Central memory CD8-positive, alpha-beta T cell (primary cell): Measurements from ENCODE around the gene ERH.
A peak's percentile ranks its signal among the peaks of the same experiment; 100 is the strongest.

ENCODE experiments used
- ATAC-seq: fragments of 150-1000 bp; cut with Tn5 transposase; replicated peaks from 2 replicates; pipeline ENCODE4 v1.10.0; 2022; ENCODE audit warnings: mild to moderate bottlenecking, moderate FRiP score, moderate number of reproducible peaks; ENCODE audit not compliant: poor library complexity, severe bottlenecking; ENCODE audit errors: extremely low read depth
- DNase-seq, 2 donors: peaks; one replicate each; pipeline ENCODE4 v3.0.0; 2021; ENCODE audit warnings: low spot score in 2 of 2
- H3K27ac Mint-ChIP-seq: one replicate; pipeline ENCODE4 v1.8.0; 2022; ENCODE audit warnings: low read depth, mild to moderate bottlenecking, moderate library complexity, mixed read lengths
- H3K27me3 Mint-ChIP-seq: one replicate; pipeline ENCODE4 v1.8.0; 2022; ENCODE audit warnings: mixed read lengths
- H3K36me3 Mint-ChIP-seq: one replicate; pipeline ENCODE4 v1.8.0; 2022; ENCODE audit warnings: mild to moderate bottlenecking, moderate library complexity, mixed read lengths; ENCODE audit not compliant: insufficient read depth
- H3K4me1 Mint-ChIP-seq: one replicate; pipeline ENCODE4 v1.8.0; 2022; ENCODE audit warnings: mixed read lengths
- H3K4me3 Mint-ChIP-seq: one replicate; pipeline ENCODE4 v1.8.0; 2022; ENCODE audit warnings: mild to moderate bottlenecking, moderate library complexity, mixed read lengths
- H3K9me3 Mint-ChIP-seq: one replicate; pipeline ENCODE4 v1.8.0; 2022; ENCODE audit warnings: mixed read lengths

ERH gene

GRCh38 chr14:69398053-69398817, at the start of gene ERH, which contains the start of gene SLC39A9:
Gene ERH (minus strand): TSS chr14:69398299. CDS start chr14:69398233, 66 bp downstream.
Gene SLC39A9 (plus strand): TSS chr14:69398692. CDS start chr14:69399370, 678 bp downstream.
- Mint-ChIP-seq H3K4me3 (peak within 1 kb of the TSS; percentile 96), H3K27ac (peak within 1 kb of the TSS; percentile 98), H3K27me3 (no peaks in the 10 kb centered on the region), H3K9me3 (no peaks in the 10 kb centered on the region), H3K4me1 (peaks cover 67% of the 10 kb centered on the region), H3K36me3 (peaks cover 51% of the 10 kb centered on the region)
- peak; percentile 91 for ATAC-seq
- DNase-seq, result peak; percentile 86 to 90

- Mint-ChIP-seq H3K36me3 (peaks cover 16% of the 10 kb centered on the region), H3K4me3 (no peak overlapping the region), H3K4me1 (no peaks in the 10 kb centered on the region), H3K27me3 (no peaks in the 10 kb centered on the region), H3K9me3 (no peaks in the 10 kb centered on the region), H3K27ac (no peak overlapping the region)
- ATAC-seq (no peak), DNase-seq (no peak)
Measured at GRCh38 chr14:69443296-69443805, 45.3 kb upstream of the ERH start.

DNA sequence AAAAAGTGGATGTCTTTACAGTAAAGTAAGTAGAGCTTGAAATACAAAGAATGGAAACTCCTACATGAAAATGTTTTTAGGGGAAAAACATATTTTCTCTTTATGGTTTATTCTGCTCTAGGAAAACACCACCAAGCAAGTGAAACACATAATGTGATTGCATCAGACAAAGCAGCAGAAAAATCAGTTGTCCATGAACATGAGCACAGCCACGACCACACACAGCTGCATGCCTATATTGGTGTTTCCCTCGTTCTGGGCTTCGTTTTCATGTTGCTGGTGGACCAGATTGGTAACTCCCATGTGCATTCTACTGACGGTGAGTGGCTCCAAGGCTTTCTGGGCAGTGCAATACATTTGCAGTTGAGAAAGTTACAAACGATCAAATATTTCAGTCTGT, 43.8 kb upstream of the ERH start:
- H3K27me3 Mint-ChIP-seq, result no peaks in the 10 kb centered on the region
- ATAC-seq (no peak), DNase-seq (no peak)
- H3K4me1 Mint-ChIP-seq, result peaks cover 5% of the 10 kb centered on the region
- H3K9me3 Mint-ChIP-seq, result no peaks in the 10 kb centered on the region
- H3K36me3 Mint-ChIP-seq, result peaks cover 13% of the 10 kb centered on the region
- H3K27ac Mint-ChIP-seq, result no peak overlapping the region
- H3K4me3 Mint-ChIP-seq, result no peak overlapping the region

GRCh38 chr14:69439521-69440270, 41.6 kb upstream of the ERH start:
- DNase-seq (no peak), ATAC-seq (no peak)
- Mint-ChIP-seq H3K4me1 (peaks cover 14% of the 10 kb centered on the region), H3K4me3 (no peak overlapping the region), H3K27ac (no peak overlapping the region), H3K36me3 (peaks cover 11% of the 10 kb centered on the region), H3K9me3 (no peaks in the 10 kb centered on the region), H3K27me3 (no peaks in the 10 kb centered on the region)

DNA sequence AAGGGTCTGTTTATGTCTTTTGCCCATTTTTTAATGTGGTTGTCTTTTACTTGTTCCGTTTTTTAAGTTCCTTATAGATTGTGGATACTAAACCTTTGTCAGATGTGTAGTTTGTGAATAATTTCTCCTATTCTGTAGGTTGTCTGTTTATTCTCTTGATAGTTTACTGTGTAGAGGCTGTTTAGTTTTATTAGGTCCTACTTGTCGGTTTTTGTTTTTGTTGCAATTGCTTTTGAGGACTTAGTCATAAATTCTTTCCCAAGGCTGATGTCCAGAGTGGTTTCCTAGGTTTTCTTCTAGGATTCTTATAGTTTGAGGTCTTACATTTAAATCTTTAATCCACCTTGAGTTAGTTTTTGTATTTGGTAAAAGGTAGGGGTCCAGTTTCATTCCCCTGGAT, 34.3 kb upstream of the ERH start:
- H3K27ac Mint-ChIP-seq, result no peak overlapping the region
- H3K36me3 Mint-ChIP-seq, result peaks cover 10% of the 10 kb centered on the region
- H3K27me3 Mint-ChIP-seq, result no peaks in the 10 kb centered on the region
- DNase-seq, result no peak
- ATAC-seq, result no peak
- H3K4me1 Mint-ChIP-seq, result peaks cover 32% of the 10 kb centered on the region
- H3K9me3 Mint-ChIP-seq, result no peaks in the 10 kb centered on the region
- no peak overlapping the region for H3K4me3 Mint-ChIP-seq

DNA sequence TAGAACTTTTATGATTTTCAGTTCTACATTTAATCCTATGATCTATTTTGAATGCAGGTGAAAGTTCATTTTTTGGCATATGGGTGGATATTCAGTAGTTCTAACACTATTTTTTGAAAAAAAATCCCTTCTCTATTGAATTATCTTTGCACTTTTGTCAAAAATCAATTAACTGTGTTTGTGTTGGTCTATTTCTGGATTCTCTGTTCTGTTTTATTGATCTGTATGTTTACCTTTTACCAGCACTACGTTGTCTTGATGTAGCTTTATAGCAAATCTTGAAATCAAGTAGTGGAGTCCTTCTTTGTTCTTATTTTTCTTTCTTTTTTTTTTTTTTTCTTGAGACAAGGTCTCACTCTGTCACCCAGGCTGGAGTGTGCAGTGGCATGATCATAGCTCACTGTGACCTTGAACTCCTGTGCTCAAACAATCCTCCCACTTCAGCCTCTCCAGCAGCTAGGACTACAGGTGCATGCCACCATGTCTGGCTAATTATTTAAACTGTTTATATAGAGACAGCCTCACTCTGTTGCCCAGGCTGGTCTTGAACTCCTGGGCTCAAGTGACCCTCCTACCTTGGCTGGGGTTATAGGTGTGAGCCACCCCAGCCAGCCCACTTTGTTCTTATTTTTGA, 32.3 kb upstream of the ERH start:
- DNase-seq (no peak), ATAC-seq (no peak)
- no peaks in the 10 kb centered on the region for H3K9me3 Mint-ChIP-seq
- H3K4me3 Mint-ChIP-seq, result no peak overlapping the region
- no peaks in the 10 kb centered on the region for H3K27me3 Mint-ChIP-seq
- H3K36me3 Mint-ChIP-seq, result peaks cover 20% of the 10 kb centered on the region
- no peak overlapping the region for H3K27ac Mint-ChIP-seq
- peaks cover 30% of the 10 kb centered on the region for H3K4me1 Mint-ChIP-seq

DNA sequence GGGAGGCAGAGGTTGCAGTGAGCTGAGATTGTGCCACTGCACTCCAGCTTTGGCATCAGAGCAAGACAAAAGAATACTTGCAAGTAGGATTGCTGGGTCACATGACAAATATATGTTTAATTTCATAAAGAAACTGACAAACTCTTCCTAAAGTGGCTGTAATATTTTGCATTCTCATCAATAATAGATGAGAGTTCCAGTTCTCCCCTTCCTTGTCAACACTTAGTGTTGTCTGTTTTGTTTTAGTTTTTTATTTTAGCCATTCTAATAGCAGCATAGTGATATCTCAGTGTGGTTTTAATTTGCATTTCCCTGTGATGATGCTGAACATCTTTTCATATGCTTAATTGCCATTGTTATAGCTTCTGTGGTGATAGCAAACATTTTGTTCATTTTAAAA, 31.5 kb upstream of the ERH start:
- Mint-ChIP-seq H3K27me3 (no peaks in the 10 kb centered on the region), H3K4me1 (peaks cover 22% of the 10 kb centered on the region), H3K36me3 (peaks cover 24% of the 10 kb centered on the region), H3K9me3 (no peaks in the 10 kb centered on the region), H3K27ac (no peak overlapping the region), H3K4me3 (no peak overlapping the region)
- ATAC-seq (no peak), DNase-seq (no peak)

DNA sequence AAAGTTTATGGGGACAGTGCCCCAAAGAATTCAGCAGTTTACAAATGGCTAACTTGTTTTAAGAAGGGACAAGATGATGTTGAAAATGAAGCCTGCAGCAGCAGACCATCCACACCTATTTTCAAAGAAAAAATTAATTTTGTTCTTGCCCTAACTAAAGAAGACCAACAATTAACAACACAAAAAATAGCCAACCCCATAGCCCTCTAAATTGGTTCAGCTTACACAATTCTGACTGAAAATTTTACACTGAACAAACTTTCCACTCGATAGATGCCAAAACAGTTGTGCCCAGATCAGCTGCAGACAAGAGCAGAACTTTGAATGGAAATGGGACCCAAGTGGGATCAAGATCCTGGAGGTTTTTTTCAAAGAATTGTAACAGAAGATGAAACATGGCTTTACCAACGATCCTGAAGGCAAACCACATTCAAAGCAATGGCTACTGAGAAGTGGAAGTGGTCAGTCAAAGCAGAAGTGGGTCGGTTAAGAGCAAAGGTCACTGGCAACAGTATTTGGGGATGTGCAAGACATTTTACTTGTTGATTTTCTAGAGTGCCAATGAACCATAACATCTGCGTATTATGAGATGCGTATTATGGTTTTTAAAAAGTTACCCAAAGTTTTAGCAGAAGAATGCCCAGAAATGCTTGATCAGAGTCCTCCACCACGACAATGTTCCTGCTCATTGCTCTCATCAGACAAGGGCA, 30.3 kb upstream of the ERH start:
- Mint-ChIP-seq H3K4me3 (no peak overlapping the region), H3K36me3 (peaks cover 28% of the 10 kb centered on the region), H3K4me1 (peaks cover 21% of the 10 kb centered on the region), H3K27ac (no peak overlapping the region), H3K9me3 (no peaks in the 10 kb centered on the region), H3K27me3 (no peaks in the 10 kb centered on the region)
- ATAC-seq (no peak), DNase-seq (no peak)

- Mint-ChIP-seq H3K4me3 (no peak overlapping the region), H3K4me1 (peaks cover 17% of the 10 kb centered on the region), H3K9me3 (no peaks in the 10 kb centered on the region), H3K27me3 (no peaks in the 10 kb centered on the region), H3K36me3 (peaks cover 28% of the 10 kb centered on the region), H3K27ac (no peak overlapping the region)
- ATAC-seq (no peak), DNase-seq (no peak)
Measured at GRCh38 chr14:69427596-69427995, 29.5 kb upstream of the ERH start.

DNA sequence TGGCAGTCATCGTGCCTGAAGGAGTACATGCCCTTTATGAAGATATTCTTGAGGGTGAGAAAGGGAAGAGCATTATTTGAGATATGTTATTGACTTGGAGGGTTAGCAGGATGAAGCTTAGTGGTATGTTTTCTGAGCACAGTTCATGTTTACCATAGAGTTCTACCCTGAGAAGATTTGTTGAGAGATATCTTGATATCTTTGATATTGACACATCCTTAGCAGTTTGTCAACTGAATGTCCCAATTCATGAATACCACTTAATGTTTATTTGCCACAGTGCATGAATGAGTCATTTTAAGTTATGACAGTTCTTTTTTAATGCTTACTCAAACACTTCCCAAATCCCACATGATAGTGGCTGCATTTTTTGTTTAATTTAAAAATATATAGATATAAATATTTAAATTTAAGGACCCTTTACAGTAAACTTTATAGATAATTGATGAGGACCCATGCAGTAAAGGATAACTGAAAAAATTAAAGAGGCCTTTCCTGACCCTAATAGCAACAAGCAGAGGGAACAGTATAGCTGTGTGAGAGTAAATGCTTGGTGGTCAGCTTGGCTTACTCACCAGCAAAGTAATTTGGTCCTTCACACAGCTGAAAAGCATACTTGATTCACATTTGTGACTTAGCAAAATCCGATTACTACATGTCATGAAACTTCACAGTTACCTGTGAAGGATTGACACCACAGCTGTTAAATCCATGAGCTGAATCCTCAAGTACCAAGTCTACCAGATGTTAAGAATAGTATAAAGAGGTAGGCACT, 26.2 kb upstream of the ERH start:
- ATAC-seq (no peak), DNase-seq (no peak)
- Mint-ChIP-seq H3K27me3 (no peaks in the 10 kb centered on the region), H3K4me1 (peaks cover 19% of the 10 kb centered on the region), H3K9me3 (no peaks in the 10 kb centered on the region), H3K27ac (no peak overlapping the region), H3K36me3 (peaks cover 28% of the 10 kb centered on the region), H3K4me3 (no peak overlapping the region)

- Mint-ChIP-seq H3K27ac (no peak overlapping the region), H3K4me1 (peaks cover 30% of the 10 kb centered on the region), H3K4me3 (no peak overlapping the region), H3K27me3 (no peaks in the 10 kb centered on the region), H3K36me3 (peaks cover 22% of the 10 kb centered on the region), H3K9me3 (no peaks in the 10 kb centered on the region)
- DNase-seq (no peak), ATAC-seq (no peak)
Measured at GRCh38 chr14:69423279-69423678, 25.2 kb upstream of the ERH start.
